Spleen (tissue), 11 donors: ENCODE results near the gene CHCHD2. TPM values are rescaled to one million over a fixed set of nuclear protein-coding genes. Genes with fewer than 3 reads are reported as not detected.
A peak's percentile ranks its signal among the peaks of the same experiment; 100 is the strongest.

Experiments
- DNase-seq: peaks from one replicate; pipeline ENCODE4 v3.0.0-alpha.2; 2020
- H3K27ac ChIP-seq, 8 donors: fragments of 200-600 bp; sonication (generic) in 7 of 8; 1 replicate in 4 of 8; 2 replicates in 4 of 8; pipeline versions ENCODE4 v1.5.0 to v1.8.0; 2016 to 2021; ENCODE audit warnings: inconsistent platforms in 4 of 8, mild to moderate bottlenecking in 4 of 8, moderate library complexity in 1 of 8
- H3K27me3 ChIP-seq, 7 donors: fragments of 200-600 bp; sonication (generic) in 6 of 7; replicated peaks in 1 of 7; 1 replicate in 4 of 7; 2 replicates in 3 of 7; pipeline versions ENCODE4 v1.5.0 to v1.8.0; 2016 to 2021; ENCODE audit warnings: inconsistent platforms in 3 of 7, mild to moderate bottlenecking in 1 of 7
- H3K36me3 ChIP-seq, 6 donors: fragments of 200-600 bp; sonication (generic) in 5 of 6; 1 replicate in 4 of 6; 2 replicates in 2 of 6; pipeline versions ENCODE4 v1.5.0 to v1.8.0; 2016 to 2021; ENCODE audit warnings: inconsistent platforms in 2 of 6
- H3K4me1 ChIP-seq, 6 donors: fragments of 200-600 bp; sonication (generic) in 5 of 6; 1 replicate in 3 of 6; 2 replicates in 3 of 6; pipeline versions ENCODE4 v1.5.0 to v1.8.0; 2016 to 2021; ENCODE audit warnings: inconsistent platforms in 3 of 6
- H3K4me3 ChIP-seq, 8 donors: fragments of 200-600 bp; sonication (generic) in 7 of 8; 1 replicate in 4 of 8; 2 replicates in 4 of 8; pipeline versions ENCODE4 v1.5.0 to v1.8.0; 2016 to 2021; ENCODE audit warnings: inconsistent platforms in 4 of 8, mild to moderate bottlenecking in 4 of 8, moderate library complexity in 2 of 8
- H3K9me3 ChIP-seq, 8 donors: fragments of 200-600 bp; sonication (generic) in 7 of 8; 1 replicate in 4 of 8; 2 replicates in 4 of 8; pipeline versions ENCODE4 v1.5.0 to v1.8.0; 2016 to 2021; ENCODE audit warnings: inconsistent platforms in 4 of 8
- POLR2A ChIP-seq, 3 donors: fragments of 450-650 bp; IDR thresholded peaks; one replicate each; pipeline ENCODE4 v1.5.1; 2017; ENCODE audit warnings: antibody characterized with exemption in 3 of 3, mild to moderate bottlenecking in 1 of 3
- POLR2AphosphoS5 ChIP-seq, 3 donors: sonication (generic); formaldehyde crosslinking; IDR thresholded peaks; one replicate each; pipeline ENCODE4 v1.5.1; 2017; ENCODE audit warnings: antibody characterized with exemption in 3 of 3
- WGBS, 5 donors: extraction: QIAGEN DNeasy Blood & Tissue Kit in 3 of 5; methylation state at CpG; one replicate each; pipeline versions ENCODE4 v1.1.5 to v1.1.7; 2013 to 2018; 5-methylcytosine and 5-hydroxymethylcytosine counted together
- intact Hi-C: fragments of 100-400 bp; cut with DNase I; formaldehyde crosslinking; loops from one replicate; pipeline ENCODE4 v1.15.0; 2023; ENCODE audit warnings: low total_unique reads
- polyA plus RNA-seq, 3 donors: library from polyadenylated mRNA; stranded (reverse); fragments of 200-250 nt; gene quantifications; one replicate each; pipeline ENCODE4 v1.2.1, GENCODE V29; 2013
- total RNA-seq, 7 donors: library from RNA; depleted of rRNA in 3 of 7; stranded (reverse); fragments of >200 nt in 3 of 7; fragmentation: NEBNext Ultra II Directional in 4 of 7; extraction: Animal tissue kit (Norgen Biotek cat#: 25700) in 4 of 7; gene quantifications; one replicate each; pipeline versions ENCODE4 v1.1.0 to v1.2.1, GENCODE V29; 2016 to 2021
- TF ChIP-seq, protein P1 (sequence below), 11 experiments: fragments of 200-600 bp in 7 of 11; fragments of 450-650 bp in 4 of 11; sonication (generic) in 4 of 11; IDR thresholded peaks in 8 of 11; conservative IDR thresholded peaks in 3 of 11; 1 replicate in 7 of 11; 2 replicates in 4 of 11; pipeline versions ENCODE4 v1.4.0 to v1.8.0; 2016 to 2021; ENCODE audit warnings: antibody characterized with exemption in 11 of 11, inconsistent platforms in 4 of 11, mild to moderate bottlenecking in 1 of 11
- donor health status: healthy with polysubstance abuse.
- donor health status: DM: no; HTN: no; CAD: no; lungs with moderate emphysema.
- donor health status: DM: no; HTN: no; CAD: no.
- donor health status: Bipolar disorder and iron deficiency.
- donor health status: healthy.
- donor health status: DM: no; HTN: no; CAD: no.
- donor health status: DM: yes; HTN: yes; CAD: no.

Gene CHCHD2
- total and polyA plus RNA-seq, 10 donors, result 192 to 476 (median 271) TPM

DNA sequence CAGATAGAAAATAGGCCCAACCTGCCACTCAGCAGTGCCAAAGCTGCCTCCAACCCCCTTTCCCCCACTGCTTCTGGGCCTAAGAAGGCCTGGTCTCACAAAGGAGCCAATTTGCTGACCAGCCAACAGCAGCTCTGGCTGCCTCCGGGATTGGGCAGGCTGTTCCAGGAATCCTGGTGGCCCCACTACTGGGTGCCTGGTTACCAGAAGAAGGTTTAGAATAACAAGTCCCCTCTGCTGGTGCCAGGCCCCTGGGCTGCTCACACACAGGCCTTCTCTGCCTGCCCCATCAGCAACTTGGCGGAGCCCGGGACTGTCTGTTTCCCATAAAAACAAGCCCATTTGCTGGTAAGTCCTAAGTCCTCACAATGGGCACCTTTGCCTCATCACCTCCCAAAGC lies 14.7 kb downstream of the CHCHD2 start:
- TF ChIP-seq, protein P1, sequence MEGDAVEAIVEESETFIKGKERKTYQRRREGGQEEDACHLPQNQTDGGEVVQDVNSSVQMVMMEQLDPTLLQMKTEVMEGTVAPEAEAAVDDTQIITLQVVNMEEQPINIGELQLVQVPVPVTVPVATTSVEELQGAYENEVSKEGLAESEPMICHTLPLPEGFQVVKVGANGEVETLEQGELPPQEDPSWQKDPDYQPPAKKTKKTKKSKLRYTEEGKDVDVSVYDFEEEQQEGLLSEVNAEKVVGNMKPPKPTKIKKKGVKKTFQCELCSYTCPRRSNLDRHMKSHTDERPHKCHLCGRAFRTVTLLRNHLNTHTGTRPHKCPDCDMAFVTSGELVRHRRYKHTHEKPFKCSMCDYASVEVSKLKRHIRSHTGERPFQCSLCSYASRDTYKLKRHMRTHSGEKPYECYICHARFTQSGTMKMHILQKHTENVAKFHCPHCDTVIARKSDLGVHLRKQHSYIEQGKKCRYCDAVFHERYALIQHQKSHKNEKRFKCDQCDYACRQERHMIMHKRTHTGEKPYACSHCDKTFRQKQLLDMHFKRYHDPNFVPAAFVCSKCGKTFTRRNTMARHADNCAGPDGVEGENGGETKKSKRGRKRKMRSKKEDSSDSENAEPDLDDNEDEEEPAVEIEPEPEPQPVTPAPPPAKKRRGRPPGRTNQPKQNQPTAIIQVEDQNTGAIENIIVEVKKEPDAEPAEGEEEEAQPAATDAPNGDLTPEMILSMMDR (IDR thresholded peaks at IDR 0.05 in 8 of 11, conservative IDR thresholded peaks at IDR 0.05 in 3 of 11), result no peak
- TF ChIP-seq POLR2AphosphoS5 (IDR thresholded peaks at IDR 0.05) (no peak), POLR2A (IDR thresholded peaks at IDR 0.05) (no peak)
- Histone ChIP-seq H3K27ac (no peak overlapping the region), H3K36me3 (peaks cover 0 to 39% (median 5%) of the 10 kb centered on the region in 6 donors), H3K9me3 (no peaks in the 10 kb centered on the region), H3K4me1 (peaks cover 3 to 18% (median 10%) of the 10 kb centered on the region in 6 donors), H3K4me3 (no peak overlapping the region), H3K27me3 (no peaks in the 10 kb centered on the region)
- 94 to 100% (median 100%) methylated on average over 3 of the region's 3 CpGs for WGBS, 5 donors
- intact Hi-C loops, result no loop called here
- no peak for DNase-seq

- 88 to 95% (median 93%) methylated on average over 13 to 16 of the region's 16 CpGs for WGBS, 5 donors
- peak; percentile 63 for DNase-seq
- intact Hi-C loops, result no loop called here
- H3K27me3 ChIP-seq, result no peaks in the 10 kb centered on the region
- H3K9me3 ChIP-seq, result no peaks in the 10 kb centered on the region
- no peak overlapping the region for H3K4me3 ChIP-seq
- peaks cover 0 to 58% (median 5%) of the 10 kb centered on the region in 6 donors for H3K36me3 ChIP-seq
- H3K27ac ChIP-seq, result no peak overlapping the region
- no peak for TF ChIP-seq POLR2A (IDR thresholded peaks at IDR 0.05)
- TF ChIP-seq, protein P1 (IDR thresholded peaks at IDR 0.05 in 8 of 11, conservative IDR thresholded peaks at IDR 0.05 in 3 of 11), result no peak
- TF ChIP-seq POLR2AphosphoS5 (IDR thresholded peaks at IDR 0.05), result peak in 1 of 3 donors; percentile 41
- H3K4me1 ChIP-seq, result peaks cover 0 to 15% (median 7%) of the 10 kb centered on the region in 6 donors
These were observed 18.8 kb downstream of the CHCHD2 start for GRCh38 chr7:56087445-56087844.

GRCh38 chr7:56086761-56087160 lies 19.5 kb downstream of the CHCHD2 start:
- peaks cover 0 to 65% (median 6%) of the 10 kb centered on the region in 6 donors for H3K36me3 ChIP-seq
- no peaks in the 10 kb centered on the region for H3K27me3 ChIP-seq
- H3K9me3 ChIP-seq, result no peaks in the 10 kb centered on the region
- TF ChIP-seq POLR2AphosphoS5 (IDR thresholded peaks at IDR 0.05), result no peak
- TF ChIP-seq, protein P1 (IDR thresholded peaks at IDR 0.05 in 8 of 11, conservative IDR thresholded peaks at IDR 0.05 in 3 of 11), result no peak
- TF ChIP-seq POLR2A (IDR thresholded peaks at IDR 0.05), result no peak
- no peak overlapping the region for H3K4me3 ChIP-seq
- H3K4me1 ChIP-seq, result peaks cover 0 to 17% (median 5%) of the 10 kb centered on the region in 6 donors
- DNase-seq, result peak; percentile 60
- H3K27ac ChIP-seq, result no peak overlapping the region
- WGBS, 5 donors, result 94 to 98% (median 96%) methylated on average over 7 of the region's 7 CpGs
- intact Hi-C loops, result no loop called here

GRCh38 chr7:56083150-56083785 lies 23.0 kb downstream of the CHCHD2 start:
- no peak overlapping the region for H3K27ac ChIP-seq
- 68 to 75% (median 73%) methylated on average over 12 to 13 of the region's 13 CpGs for WGBS, 5 donors
- intact Hi-C loops, result no loop called here
- no peak for TF ChIP-seq POLR2A (IDR thresholded peaks at IDR 0.05)
- TF ChIP-seq POLR2AphosphoS5 (IDR thresholded peaks at IDR 0.05), result peak; percentile 22 to 48 (median 32)
- peak; percentile 72 for DNase-seq
- no peak overlapping the region for H3K4me3 ChIP-seq
- H3K4me1 ChIP-seq, result peaks cover 0 to 35% (median 5%) of the 10 kb centered on the region in 6 donors
- peaks cover 0 to 84% (median 26%) of the 10 kb centered on the region in 6 donors for H3K36me3 ChIP-seq
- H3K9me3 ChIP-seq, result no peaks in the 10 kb centered on the region
- H3K27me3 ChIP-seq, result no peaks in the 10 kb centered on the region
